Measurements from ENCODE around the gene SEC61A1. TPM values are rescaled to one million over a fixed set of nuclear protein-coding genes. Genes with fewer than 3 reads are reported as not detected.

Gene SEC61A1
- total and polyA plus RNA-seq, 4 donors, result 80.4 to 295 (median 147) TPM

DNA sequence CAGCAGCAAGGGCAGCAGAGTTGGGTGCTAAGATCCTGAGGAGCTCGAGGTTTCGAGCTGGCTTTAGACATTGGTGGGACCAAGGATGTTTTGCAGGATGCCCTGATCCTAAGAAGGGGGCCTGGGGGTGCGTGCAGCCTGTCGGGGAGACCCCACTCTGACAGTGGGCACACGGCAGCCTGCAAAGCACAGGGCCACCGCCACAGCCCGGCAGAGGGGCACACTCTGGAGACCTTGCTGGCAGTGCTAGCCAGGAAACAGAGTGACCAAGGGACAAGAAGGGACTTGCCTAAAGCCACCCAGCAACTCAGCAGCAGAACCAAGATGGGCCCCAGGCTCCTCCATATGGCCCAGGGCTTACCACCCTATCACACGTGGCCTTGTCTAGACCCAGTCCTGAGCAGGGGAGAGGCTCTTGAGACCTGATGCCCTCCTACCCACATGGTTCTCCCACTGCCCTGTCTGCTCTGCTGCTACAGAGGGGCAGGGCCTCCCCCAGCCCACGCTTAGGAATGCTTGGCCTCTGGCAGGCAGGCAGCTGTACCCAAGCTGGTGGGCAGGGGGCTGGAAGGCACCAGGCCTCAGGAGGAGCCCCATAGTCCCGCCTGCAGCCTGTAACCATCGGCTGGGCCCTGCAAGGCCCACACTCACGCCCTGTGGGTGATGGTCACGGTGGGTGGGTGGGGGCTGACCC is 18.8 kb downstream of the SEC61A1 start:
- DNase-seq (ENCODE audit: low spot score), result no peak
- H3K27me3 ChIP-seq (ENCODE audit: control insufficient read depth in 4 of 4, insufficient read depth in 4 of 4, low read length in 3 of 4), result no peaks in the 10 kb centered on the region
- H3K27ac ChIP-seq (ENCODE audit: low read depth in 1 of 2, low read length in 2 of 2), result no peak overlapping the region
- no peak overlapping the region for H3K4me3 ChIP-seq (ENCODE audit: low read depth in 1 of 3, low read length in 3 of 3)
- no peaks in the 10 kb centered on the region for H3K9me3 ChIP-seq (ENCODE audit: control insufficient read depth in 4 of 4, low read length in 3 of 4)
- H3K9ac ChIP-seq (ENCODE audit: low read depth in 1 of 2, low read length in 2 of 2), result no peak overlapping the region
- H3K4me1 ChIP-seq (ENCODE audit: control insufficient read depth in 4 of 4, insufficient read depth in 4 of 4, low read length in 3 of 4), result peaks cover 3 to 76% (median 61%) of the 10 kb centered on the region in 4 donors
- H3K36me3 ChIP-seq (ENCODE audit: control insufficient read depth in 4 of 4, insufficient read depth in 3 of 4, low read depth in 1 of 4, low read length in 3 of 4), result peaks cover 29 to 57% (median 45%) of the 10 kb centered on the region in 4 donors
- WGBS, result 96% methylated on average over 13 of the region's 13 CpGs
- TF ChIP-seq SP1 (IDR thresholded peaks at IDR 0.05), result no peak
- TF ChIP-seq HNF4A (conservative IDR thresholded peaks at IDR 0.05), result no peak
- TF ChIP-seq HNF4G (IDR thresholded peaks at IDR 0.05), result no peak
- TF ChIP-seq, protein P1, sequence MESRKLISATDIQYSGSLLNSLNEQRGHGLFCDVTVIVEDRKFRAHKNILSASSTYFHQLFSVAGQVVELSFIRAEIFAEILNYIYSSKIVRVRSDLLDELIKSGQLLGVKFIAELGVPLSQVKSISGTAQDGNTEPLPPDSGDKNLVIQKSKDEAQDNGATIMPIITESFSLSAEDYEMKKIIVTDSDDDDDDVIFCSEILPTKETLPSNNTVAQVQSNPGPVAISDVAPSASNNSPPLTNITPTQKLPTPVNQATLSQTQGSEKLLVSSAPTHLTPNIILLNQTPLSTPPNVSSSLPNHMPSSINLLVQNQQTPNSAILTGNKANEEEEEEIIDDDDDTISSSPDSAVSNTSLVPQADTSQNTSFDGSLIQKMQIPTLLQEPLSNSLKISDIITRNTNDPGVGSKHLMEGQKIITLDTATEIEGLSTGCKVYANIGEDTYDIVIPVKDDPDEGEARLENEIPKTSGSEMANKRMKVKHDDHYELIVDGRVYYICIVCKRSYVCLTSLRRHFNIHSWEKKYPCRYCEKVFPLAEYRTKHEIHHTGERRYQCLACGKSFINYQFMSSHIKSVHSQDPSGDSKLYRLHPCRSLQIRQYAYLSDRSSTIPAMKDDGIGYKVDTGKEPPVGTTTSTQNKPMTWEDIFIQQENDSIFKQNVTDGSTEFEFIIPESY (IDR thresholded peaks at IDR 0.05), result no peak
- no peak for TF ChIP-seq EGR1 (IDR thresholded peaks at IDR 0.05; ENCODE audit: low read depth in 2 of 2)
- TF ChIP-seq GABPA (IDR thresholded peaks at IDR 0.05 in 1 of 2, conservative IDR thresholded peaks at IDR 0.05 in 1 of 2), result no peak
- TF ChIP-seq, protein P2, sequence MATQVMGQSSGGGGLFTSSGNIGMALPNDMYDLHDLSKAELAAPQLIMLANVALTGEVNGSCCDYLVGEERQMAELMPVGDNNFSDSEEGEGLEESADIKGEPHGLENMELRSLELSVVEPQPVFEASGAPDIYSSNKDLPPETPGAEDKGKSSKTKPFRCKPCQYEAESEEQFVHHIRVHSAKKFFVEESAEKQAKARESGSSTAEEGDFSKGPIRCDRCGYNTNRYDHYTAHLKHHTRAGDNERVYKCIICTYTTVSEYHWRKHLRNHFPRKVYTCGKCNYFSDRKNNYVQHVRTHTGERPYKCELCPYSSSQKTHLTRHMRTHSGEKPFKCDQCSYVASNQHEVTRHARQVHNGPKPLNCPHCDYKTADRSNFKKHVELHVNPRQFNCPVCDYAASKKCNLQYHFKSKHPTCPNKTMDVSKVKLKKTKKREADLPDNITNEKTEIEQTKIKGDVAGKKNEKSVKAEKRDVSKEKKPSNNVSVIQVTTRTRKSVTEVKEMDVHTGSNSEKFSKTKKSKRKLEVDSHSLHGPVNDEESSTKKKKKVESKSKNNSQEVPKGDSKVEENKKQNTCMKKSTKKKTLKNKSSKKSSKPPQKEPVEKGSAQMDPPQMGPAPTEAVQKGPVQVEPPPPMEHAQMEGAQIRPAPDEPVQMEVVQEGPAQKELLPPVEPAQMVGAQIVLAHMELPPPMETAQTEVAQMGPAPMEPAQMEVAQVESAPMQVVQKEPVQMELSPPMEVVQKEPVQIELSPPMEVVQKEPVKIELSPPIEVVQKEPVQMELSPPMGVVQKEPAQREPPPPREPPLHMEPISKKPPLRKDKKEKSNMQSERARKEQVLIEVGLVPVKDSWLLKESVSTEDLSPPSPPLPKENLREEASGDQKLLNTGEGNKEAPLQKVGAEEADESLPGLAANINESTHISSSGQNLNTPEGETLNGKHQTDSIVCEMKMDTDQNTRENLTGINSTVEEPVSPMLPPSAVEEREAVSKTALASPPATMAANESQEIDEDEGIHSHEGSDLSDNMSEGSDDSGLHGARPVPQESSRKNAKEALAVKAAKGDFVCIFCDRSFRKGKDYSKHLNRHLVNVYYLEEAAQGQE (IDR thresholded peaks at IDR 0.05), result no peak
- TF ChIP-seq NR2F2 (IDR thresholded peaks at IDR 0.05), result no peak
- TF ChIP-seq, protein P3, sequence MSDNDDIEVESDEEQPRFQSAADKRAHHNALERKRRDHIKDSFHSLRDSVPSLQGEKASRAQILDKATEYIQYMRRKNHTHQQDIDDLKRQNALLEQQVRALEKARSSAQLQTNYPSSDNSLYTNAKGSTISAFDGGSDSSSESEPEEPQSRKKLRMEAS (IDR thresholded peaks at IDR 0.05), result no peak
- TF ChIP-seq, protein P4, sequence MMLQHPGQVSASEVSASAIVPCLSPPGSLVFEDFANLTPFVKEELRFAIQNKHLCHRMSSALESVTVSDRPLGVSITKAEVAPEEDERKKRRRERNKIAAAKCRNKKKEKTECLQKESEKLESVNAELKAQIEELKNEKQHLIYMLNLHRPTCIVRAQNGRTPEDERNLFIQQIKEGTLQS (IDR thresholded peaks at IDR 0.05), result no peak
- no peak for TF ChIP-seq RAD21 (IDR thresholded peaks at IDR 0.05)
- no peak for TF ChIP-seq FOXA1 (IDR thresholded peaks at IDR 0.05)
- TF ChIP-seq TAF1 (conservative IDR thresholded peaks at IDR 0.05), result no peak
- TF ChIP-seq, protein P5, sequence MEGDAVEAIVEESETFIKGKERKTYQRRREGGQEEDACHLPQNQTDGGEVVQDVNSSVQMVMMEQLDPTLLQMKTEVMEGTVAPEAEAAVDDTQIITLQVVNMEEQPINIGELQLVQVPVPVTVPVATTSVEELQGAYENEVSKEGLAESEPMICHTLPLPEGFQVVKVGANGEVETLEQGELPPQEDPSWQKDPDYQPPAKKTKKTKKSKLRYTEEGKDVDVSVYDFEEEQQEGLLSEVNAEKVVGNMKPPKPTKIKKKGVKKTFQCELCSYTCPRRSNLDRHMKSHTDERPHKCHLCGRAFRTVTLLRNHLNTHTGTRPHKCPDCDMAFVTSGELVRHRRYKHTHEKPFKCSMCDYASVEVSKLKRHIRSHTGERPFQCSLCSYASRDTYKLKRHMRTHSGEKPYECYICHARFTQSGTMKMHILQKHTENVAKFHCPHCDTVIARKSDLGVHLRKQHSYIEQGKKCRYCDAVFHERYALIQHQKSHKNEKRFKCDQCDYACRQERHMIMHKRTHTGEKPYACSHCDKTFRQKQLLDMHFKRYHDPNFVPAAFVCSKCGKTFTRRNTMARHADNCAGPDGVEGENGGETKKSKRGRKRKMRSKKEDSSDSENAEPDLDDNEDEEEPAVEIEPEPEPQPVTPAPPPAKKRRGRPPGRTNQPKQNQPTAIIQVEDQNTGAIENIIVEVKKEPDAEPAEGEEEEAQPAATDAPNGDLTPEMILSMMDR (IDR thresholded peaks at IDR 0.05; ENCODE audit: low read depth, low read length, missing input control), result no peak
- no peak for TF ChIP-seq JUND (IDR thresholded peaks at IDR 0.05)
- TF ChIP-seq FOXA2 (IDR thresholded peaks at IDR 0.05), result no peak
- no peak for TF ChIP-seq YY1 (IDR thresholded peaks at IDR 0.05)
- TF ChIP-seq RXRA (IDR thresholded peaks at IDR 0.05), result no peak
